HPDE6-E6E7 (cell line): Measurements from ENCODE around the gene GDF2.
A peak's percentile ranks its signal among the peaks of the same experiment; 100 is the strongest.

Experiments
- DNase-seq: peaks from one replicate; pipeline ENCODE4 v3.0.0; 2011; ENCODE audit warnings: missing footprints; ENCODE audit errors: extremely low spot score

Gene GDF2

GRCh38 chr10:47351899-47352815, 29.9 kb downstream of the GDF2 start:
- DNase-seq, result no peak

DNA sequence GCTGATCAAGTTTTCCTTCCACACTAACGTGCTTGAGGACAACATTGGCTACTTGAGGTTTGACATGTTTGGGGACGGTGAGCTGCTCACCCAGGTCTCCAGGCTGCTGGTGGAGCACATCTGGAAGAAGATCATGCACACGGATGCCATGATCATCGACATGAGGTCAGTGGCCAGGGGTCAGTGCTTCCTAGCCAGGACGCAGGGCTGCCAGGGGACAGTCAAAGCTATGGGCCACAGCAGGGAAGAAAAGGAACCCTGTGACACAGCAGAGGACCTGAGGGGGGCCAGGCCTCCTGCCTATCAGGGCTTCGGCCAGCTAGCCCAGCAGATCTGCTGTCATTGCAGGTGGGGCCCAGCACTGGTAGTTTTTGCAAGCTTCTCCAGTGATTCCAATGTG, 31.1 kb downstream of the GDF2 start:
- no peak for DNase-seq

- DNase-seq, result peak; percentile 17
Observed at GRCh38 chr10:47354165-47354564, 31.9 kb downstream of the GDF2 start.

DNA sequence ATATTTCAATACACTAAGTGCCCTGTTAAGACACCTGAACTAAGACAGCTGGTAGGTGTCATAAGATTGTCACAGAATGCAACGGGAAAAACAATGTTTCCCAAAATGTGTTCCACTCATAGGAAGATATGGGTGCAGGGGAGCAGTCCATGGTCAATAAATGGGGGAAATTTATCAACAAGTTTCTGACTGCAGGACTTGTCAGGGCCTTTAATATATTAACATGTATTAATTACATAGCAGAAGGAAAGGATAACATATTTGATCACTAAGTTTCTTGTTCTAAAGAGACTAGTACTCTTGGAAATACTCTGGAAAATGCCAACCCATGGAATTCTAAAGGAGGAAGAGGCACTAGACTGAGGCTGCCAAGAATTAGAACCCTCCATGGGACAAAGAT, 32.6 kb downstream of the GDF2 start:
- DNase-seq, result no peak

- no peak for DNase-seq
Observed at GRCh38 chr10:47356708-47357107, 34.5 kb downstream of the GDF2 start.

DNA sequence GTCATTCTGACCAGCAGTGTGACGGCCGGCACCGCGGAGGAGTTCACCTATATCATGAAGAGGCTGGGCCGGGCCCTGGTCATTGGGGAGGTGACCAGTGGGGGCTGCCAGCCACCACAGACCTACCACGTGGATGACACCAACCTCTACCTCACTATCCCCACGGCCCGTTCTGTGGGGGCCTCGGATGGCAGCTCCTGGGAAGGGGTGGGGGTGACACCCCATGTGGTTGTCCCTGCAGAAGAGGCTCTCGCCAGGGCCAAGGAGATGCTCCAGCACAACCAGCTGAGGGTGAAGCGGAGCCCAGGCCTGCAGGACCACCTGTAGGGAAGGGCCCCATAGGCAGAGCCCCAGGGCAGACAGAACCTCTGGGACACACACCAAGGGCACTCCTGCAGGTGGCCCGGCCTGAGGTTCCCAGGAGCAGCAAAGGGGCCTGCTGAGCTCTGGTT, 34.9 kb downstream of the GDF2 start:
- no peak for DNase-seq

GRCh38 chr10:47357911-47358310, 35.7 kb downstream of the GDF2 start:
- no peak for DNase-seq

DNA sequence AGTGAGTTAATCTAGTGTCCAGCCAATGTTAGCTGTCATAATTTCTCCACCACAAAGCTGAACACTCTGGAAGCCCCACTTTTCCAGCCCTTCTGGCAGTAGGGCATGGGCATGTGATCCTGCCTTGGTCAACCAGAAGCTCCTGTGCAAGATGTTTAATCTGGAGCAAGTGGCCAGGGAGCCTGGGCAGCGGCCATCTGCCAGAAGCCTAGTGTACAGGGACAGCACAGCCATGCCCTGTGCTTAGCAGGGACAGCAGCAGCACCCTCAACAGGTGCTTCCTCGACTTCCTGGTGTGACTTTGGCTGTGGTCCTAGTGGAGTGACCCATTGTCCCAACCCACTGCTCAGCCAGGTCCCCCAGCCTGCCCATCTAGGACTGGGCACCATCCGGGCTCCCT, 36.2 kb downstream of the GDF2 start:
- no peak for DNase-seq

DNA sequence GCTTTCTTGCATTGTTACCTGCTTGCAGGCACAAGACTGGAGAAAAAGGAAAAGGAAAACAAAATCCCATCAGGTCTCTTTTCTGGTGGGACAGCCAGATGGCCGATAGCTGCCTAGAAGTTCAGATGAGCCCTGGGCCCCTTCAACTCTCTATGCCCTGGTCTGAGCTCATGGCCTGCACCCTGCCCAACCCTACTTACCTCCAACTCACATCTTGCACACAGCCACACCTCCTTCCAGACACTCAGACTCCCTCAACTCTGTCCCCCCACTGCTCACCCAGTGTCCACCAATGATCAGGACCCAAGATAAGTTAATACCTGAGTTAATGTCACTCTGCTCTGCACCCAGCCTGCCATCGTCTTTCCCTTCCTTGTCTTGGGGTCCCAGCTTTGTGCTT, 36.8 kb downstream of the GDF2 start:
- DNase-seq, result no peak

- DNase-seq, result no peak
Observed at GRCh38 chr10:47359626-47360418, 37.6 kb downstream of the GDF2 start.

GRCh38 chr10:47360419-47361040, 38.3 kb downstream of the GDF2 start:
- DNase-seq, result no peak

- DNase-seq, result peak; percentile 40
Observed at GRCh38 chr10:47361293-47361692, 39.0 kb downstream of the GDF2 start.

DNA sequence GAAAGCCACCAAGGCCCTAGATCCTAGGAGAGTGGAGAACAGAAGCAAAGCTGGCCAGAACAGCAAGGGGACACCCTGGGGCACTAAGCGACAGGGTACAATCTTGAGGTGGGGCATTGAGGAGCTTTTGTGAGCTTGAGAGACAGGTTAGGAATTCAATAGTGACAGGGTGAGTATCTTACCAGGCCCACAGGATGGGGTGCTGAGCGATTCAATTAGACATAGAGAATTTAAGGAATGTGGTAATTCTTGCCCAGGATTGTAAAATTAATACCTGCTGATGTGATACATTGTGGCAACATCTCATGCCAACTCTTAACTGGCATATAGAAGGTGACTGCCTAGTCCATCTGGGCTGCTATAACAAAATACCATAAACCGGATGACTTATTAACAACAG, 39.9 kb downstream of the GDF2 start:
- no peak for DNase-seq

DNA sequence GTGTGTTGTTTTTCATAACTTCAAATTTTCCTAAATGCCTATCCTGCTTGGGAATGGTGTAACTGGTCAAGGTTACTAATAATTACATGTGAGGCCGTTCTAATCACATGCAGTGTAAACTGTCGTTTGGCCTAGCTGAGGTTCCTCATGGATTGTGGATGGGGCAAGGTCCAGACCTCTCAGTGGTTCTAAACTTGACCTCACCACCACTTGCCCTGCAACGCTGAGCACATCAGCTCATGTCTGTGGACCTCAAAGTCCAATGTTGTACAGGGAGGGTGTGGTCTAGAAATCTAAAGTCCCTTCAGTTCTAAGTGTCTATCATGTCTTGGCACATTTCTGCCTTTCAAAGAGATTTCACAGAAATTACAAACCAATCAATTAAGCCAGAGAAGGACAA, 41.5 kb downstream of the GDF2 start:
- DNase-seq, result no peak

DNA sequence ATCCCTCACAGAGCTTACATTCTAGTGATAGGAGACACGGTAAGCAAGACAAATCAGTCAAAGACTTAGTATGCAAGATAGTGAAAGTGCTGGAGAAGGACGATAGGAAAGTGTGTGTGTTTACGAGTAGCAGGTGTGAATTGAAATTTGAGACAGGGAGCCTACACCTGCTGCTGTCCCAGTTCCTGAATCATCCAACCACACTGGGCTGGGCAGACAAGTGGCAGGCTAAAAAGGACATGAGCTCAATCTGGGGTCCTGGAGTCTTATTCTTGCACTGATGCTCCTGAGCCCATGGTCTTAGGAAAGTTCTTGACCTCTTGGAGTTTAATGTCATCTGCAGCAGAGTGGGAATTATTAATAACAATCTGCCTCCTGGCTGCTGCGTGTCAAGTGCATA, 42.1 kb downstream of the GDF2 start:
- no peak for DNase-seq

- no peak for DNase-seq
Observed at GRCh38 chr10:47364911-47365310, 42.7 kb downstream of the GDF2 start.

- DNase-seq, result no peak
Observed at GRCh38 chr10:47365431-47366180, 43.4 kb downstream of the GDF2 start.

DNA sequence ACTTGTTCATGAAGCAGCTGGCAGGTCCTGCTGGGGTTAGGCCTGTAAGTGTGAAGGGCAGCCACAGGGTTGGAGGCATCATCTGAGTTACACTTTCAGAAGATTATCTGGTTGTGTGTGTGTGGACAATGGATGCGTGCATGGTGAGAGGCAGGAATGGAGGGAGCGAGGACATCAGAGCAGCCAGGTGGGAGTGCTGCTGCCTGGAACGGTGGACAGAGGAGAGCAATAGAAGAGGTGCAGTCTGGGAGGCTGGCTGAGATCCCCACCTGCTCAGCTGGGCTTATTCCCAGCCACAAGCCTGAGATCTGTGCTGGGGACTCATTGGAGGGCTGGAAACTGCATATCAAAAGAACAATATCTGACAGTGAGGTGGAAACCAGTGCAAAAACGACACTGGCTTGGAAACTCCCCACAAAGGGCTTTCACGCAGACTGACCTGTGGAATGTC, 44.0 kb downstream of the GDF2 start:
- DNase-seq, result no peak

- DNase-seq, result no peak
Observed at GRCh38 chr10:47366731-47367460, 44.6 kb downstream of the GDF2 start.

DNA sequence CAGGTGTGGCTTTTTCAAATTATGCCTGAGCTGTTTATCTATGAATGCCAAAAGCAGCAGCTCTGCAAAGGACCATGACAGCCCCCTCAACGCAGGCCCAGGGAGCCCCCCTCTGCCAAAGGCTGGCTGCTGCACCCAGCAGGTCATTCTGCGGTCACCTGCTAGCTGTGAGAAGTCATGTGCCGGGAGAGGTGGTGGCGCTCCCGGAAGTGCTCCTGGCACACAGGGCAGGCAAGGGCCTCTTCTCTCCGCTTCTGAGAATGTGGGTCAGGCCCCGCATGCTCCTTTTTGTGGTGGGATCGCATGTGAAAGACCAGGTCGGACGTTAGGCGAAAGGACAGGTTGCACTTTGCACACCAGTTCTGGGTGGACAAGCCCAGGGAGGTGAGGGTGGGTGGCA, 45.4 kb downstream of the GDF2 start:
- DNase-seq, result no peak
